GM21723 (cell line): ENCODE data around the gene AMMECR1.
"Not testable (repeated sequence)": the region's sequence is repeated elsewhere in the genome, so short reads cannot be mapped to it uniquely, and the experiment has no call there.

ENCODE experiments used
- ATAC-seq: cut with Tn5 transposase; IDR thresholded peaks from one replicate; pipeline ENCODE4 v1.9.1; 2021; ENCODE audit warnings: mild to moderate bottlenecking, moderate library complexity; ENCODE audit not compliant: unreplicated experiment

Gene AMMECR1

DNA sequence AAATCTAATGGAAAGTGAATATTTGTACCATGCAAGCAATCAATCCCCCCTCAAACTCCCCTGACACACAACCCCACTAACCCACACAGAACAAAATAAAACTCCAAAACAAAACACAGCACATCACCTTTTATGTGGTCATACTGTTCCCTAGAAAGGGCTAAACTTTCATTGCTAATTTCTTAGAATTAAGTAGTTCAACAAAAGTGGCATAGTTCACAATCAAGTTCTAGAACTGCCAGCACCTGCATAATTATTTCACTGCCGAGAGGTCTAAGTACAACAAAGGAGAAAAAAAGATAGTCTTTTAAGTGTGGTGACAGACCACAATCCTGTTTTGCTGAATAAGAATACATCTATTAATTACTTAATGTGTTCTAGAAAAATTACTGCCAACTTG lies 58.8 kb downstream of the AMMECR1 start:
- no peak for ATAC-seq

DNA sequence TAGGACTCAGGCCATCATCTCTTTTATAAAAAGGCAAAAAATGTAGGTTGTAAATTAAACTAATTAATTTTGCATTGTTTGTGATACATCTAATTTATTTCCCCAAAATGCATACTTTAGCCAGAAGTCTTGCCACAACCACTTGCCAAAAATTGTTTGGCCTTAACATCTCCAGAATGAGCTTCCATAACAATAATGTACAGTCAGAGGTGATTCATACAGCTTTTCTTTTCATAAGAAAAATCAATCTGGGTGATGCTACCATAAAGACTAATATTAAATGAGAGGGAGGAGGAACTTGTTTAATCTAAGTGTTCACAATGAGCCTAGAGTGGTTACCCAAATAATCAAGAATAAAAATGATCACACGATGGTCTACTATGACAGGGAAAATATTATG lies 59.3 kb downstream of the AMMECR1 start:
- ATAC-seq, result no peak

DNA sequence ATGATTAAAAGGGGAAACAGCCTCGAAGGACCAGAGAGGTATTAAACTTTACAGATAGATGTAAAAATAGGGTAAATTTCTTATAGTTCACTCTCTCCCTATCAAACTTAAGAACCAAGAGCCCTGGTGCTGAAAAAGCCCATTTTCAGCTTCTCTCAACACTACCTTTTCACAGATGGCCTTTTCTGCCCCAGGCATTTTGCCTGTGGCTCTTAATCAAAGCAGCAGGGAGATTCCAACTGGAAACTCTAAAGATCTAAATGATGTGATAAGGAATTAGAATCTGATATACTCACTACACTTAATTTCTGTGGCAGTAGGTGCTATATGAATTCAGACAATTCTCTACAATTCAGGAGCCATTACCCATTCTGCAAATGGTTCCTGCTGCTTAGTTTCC lies 60.0 kb downstream of the AMMECR1 start:
- no peak for ATAC-seq

DNA sequence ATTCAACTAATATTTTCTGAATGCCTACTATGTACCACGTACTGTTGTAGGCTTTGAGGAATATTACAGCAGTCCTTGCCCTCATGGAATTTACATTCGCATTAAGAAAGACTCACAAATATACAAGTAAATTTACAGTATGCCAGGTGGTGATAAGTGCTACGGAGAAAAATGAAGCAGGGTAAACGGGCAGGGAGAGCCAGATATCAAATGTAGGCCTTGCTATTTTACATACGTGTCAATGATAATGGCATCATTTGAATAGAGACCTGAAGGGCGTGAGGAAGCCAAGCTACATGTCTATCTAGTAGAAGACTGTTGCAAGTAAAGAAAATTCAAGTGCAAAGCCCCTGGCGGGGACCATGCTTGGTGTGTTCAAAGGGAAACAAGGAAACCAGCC lies 65.2 kb downstream of the AMMECR1 start:
- no peak for ATAC-seq

DNA sequence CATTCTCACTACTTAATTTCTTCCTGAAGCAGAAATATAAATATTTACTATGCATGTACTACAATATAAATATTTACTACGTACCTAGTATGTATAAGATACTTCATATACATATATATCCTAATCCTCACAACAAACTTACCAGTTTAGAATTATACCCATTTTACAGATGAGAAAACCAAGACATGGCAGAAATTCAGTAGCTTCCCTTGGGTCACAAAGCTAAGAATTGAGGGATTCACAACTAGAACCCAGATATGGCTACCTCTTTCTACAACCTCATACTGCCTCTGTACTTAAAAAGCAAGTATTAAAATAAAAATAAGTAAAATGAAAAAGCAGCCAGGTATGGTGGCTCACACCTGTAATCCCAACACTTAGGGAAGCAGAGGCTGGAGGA lies 65.9 kb downstream of the AMMECR1 start:
- no peak for ATAC-seq

DNA sequence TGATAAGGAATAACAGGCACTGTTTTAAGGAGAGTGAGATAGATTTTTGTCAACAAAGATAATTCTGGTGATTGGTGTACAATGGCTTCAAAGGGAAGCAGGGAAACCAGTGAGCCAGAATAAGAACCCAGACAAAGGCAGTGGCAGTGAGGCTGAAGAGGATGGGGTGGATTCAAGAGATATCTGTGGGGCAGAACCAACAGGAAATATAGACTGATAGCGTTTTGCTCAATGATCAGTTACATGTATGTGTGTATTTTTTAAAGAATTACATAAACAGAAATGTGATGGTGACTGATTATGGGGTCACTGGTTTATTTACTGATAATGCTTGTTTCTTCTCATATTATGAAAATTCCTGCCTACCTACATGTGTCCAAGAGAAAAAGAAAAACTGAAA lies 66.4 kb downstream of the AMMECR1 start:
- no peak for ATAC-seq

DNA sequence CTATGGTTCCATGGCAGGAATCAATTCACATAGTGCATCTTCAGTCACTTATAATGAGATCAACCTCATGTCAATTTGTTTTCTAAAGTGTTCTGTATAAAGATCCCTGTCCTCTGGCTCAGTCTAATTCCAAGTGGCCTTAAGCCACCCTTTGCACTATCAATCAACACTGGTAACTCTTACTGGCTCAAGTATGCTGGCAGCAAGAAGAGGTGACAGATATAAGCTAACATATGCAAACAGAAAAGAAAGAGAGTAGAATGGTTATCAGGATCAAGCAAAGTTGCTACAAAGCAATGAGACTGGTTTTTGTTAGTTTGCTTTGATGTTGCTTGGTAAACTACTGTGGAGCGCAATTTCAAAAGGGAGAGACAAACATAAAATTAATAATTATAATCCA lies 67.0 kb downstream of the AMMECR1 start:
- ATAC-seq, result no peak

DNA sequence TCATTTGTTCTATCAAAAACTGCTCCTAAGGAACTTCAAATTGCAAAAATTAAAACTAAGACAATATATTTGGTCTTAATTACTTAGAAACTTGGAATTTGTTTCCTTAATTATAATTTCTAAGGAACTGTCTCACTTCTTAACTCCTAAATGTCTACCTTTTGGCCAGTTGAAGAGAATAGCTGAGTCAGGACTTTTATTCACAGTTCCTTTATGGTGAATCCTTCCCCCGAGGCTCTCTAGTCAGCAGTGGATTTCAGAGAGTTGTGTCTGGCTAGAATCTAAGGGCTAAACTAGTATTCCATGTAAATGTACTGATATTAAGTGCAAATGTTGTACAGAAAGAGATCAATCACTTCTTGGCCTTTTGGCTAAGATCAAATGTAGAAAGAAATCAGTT lies 69.3 kb downstream of the AMMECR1 start:
- no peak for ATAC-seq

DNA sequence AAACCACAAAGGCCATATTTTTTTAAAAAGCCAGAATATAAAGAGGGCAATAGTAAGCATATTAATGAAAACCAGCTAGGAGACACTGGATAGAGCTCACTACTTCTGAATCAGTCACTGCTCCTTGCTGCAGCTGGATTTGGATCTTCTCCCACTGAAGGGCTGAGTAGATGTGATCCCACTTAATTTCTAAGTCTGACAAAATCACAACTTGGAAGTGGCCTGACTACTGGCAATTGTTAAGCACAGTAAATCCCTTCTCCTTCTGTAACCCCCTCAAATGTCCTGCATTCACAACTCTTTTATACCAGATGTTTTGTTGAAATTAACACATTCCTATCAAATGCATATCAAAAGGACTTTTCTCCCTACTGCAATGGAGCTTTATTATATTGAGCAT lies 72.9 kb downstream of the AMMECR1 start:
- no peak for ATAC-seq

DNA sequence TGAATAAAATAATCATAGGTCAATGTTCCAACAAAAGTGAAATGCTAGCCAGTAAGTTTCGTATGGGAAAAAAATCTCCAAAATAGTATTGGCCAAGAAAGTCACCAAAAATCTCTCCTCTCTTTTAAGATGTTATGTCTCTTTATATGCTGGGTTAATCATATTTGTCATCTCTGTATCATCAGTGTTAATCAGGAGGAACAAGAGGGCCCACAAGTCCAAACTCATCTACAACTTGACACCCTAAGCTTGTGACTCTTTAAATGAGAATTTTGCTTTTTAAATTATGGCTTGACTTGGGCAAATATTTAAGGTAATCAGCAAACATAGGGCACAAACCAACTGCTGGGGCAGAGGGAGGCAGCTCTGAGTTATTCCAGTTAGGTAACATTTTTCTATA lies 75.5 kb downstream of the AMMECR1 start:
- no peak for ATAC-seq

DNA sequence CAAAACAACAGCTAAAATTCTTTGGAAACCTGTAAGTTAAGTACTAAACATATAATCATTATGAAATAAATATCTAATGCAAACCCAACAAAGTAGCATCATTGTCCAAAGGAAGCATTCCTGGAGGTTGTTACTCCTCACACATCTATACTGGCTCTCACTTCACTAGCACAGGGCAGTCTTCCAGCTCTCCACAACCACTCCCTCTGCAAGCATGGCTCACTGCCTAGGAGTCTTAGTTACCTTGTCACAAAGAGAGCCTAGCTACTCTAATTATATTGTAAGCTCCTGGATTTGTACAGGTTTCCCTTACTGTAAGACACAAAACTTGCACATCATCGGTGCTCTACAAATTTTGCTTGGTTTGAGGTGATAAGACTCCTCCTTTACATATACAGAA lies 76.1 kb downstream of the AMMECR1 start:
- no peak for ATAC-seq

DNA sequence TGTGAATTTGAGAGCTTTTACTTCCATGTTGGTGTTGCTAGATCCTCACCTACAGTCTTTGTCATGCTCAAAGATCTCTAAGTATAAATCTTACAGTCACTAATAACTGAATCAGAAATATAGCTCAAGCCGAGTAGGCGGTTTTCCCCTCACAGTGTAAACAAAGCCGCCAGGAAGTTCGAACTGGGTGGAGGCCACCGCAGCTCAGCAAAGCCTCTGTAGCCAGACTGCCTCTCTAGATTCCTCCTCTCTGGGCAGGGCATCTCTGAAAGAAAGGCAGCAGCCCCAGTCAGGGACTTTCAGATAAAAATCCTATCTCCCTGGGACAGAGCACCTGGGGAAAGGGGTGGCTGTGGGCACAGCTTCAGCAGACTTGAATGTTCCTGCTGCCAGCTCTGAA lies 79.6 kb downstream of the AMMECR1 start:
- ATAC-seq, result not testable (repeated sequence)

DNA sequence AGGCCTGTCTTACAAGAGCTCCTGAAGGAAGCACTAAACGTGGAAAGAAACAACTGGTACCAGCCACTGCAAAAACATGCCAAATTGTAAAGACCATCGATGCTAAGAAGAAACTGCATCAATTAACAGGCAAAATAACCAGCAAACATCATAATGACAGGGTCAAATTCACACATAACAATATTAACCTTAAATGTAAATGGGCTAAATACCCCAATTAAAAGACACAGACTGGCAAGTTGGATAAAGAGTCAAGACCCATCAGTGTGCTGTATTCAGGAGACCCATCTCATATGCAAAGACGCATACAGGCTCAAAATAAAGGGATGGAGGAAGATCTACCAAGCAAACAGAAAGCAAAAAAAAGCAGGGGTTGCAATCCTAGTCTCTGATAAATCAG lies 86.4 kb downstream of the AMMECR1 start:
- ATAC-seq, result not testable (repeated sequence)

DNA sequence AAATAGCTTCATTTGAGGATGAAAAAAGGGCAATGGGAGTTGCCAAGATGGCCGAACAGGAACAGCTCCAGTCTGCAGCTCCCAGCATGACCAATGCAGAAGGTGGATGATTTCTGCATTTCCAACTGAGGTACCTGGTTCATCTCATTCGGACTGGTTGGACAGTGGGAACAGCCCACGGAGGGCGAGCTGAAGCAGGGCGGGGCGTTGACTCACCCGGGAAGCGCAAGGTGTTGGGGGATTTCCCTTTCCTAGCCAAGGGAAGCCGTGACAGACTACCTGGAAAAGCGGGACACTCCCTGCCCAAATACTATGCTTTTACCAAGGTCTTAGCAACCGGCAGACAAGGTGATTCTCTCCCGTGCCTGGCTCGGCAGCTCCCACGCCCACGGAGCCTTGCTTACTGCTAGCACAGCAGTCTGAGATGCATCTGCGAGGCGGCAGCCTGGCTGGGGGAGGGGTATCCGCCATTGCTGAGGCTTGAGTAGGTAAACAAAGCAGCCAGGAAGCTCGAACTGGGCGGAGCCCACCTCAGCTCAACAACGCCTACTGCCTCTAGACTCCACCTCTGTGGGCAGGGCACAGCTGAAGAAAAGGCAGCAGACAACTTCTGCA lies 88.3 kb downstream of the AMMECR1 start:
- ATAC-seq, result not testable (repeated sequence)

DNA sequence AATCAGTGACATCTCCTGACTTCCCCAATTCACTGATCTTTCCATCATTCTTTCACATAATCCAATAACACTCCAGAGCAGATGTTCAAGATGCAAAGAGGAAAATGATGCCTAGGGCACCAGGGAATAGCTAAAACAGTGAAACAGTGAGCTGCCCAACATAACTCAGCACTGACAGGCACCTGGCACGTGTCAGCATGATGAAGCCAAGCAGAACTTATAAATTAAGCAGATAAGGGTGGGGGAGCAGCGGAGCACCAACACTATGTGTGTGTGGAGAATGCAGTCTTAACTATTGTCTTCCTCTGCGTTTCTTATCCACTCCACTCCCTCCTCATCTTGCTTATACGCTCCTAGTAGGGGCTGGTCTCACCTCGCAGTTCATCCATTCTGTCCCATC lies 89.4 kb downstream of the AMMECR1 start:
- no peak for ATAC-seq

DNA sequence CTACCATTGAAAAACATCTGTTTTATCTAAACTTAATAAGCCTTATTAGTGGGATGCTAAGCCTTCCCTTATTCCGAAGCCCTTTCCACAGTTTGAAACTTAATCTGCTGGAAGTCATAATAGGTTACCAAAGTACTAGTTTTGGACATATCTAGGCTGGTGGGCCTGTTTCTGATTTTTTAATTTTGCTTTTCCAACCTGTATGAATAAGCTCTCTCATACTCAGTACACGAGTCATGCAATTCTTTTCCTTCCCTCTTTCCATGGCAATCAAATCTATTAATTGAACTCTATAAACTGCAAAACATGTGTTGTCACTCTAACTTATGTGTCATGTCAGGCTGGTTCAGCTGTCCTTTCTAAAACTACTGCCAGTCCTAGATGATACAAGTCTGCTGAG lies 91.0 kb downstream of the AMMECR1 start:
- ATAC-seq, result no peak

DNA sequence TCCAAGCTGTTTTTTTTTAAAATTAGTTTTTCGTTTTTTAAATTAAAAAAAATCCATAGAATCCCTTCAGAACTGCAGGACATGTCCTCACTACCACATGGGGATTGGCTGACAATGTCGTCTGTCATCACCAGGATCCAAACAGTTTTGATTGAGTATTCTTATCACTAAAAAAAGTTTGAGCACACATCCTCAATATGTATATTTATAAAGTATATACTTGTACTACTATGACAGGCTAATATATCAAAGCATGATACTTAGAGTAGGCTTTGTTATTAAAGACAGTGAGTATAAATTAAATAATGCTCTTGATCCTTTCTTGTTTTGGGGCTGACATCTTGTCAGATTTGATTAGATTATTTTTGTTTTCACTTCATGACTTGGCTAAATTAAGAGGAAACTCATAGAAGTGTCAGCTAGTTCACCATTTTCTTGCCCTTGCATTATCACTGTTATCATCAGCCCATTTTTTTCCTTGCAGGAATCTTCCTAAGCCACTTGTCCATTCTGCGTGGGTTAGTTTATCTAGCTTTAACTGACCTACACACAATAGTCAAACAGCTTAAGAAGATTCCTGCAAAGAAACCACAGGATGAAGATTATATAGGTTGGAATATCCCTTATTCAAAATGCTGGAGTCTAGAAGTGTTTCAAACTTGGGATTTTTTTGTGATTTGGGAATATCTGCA lies 92.8 kb downstream of the AMMECR1 start:
- no peak for ATAC-seq

DNA sequence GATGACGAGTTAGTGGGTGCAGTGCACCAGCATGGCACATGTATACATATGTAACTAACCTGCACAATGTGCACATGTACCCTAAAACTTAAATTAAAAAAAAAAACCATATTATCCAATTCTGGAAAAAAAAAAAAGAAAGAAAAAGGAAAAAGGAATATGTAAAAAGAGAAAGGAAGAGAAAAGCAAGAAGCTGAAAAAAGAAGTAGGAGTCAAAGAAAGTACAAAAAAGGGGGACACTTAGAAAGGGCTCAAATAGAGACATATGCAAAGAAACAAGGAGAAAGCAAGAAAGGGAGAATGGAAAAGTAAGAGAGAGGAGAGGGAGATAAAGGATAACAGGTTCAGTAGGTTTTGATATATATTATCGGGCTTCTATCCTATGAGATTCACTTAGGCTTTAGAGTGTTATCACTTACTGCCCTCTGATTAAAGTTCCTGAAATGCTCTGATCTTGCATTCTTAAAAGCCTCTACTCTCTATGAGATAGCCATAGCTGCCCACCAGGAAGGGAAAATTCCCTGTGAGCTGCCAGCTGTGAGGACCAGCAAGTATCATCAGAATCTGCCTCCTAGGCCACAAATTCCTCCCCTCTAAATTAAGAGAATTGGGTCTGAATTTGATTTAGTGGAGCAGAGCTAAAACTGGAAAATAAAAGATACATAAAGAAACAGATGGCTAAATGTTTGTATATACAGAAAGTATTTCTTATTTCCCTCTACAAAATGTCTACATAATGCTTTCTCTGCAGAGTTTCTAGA lies 95.2 kb downstream of the AMMECR1 start:
- ATAC-seq, result no peak

DNA sequence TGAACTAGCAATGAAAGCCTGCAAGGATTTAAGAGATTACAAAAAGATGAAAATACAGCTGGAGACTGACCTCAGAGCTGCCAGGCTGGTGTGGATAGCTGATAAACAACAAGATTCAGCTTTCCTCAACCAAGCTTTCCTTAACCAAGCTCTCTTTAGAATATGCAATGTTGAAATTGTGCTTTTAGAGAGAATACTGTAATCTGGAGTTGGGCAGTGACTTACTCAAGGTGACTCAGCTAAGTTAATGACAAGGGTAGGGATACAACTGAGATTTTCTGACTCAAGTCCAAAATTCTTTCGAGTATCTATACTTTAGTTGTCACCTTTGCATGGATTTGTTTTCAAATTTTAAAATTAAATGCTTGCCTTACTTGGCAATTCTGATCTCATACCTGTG lies 98.0 kb downstream of the AMMECR1 start:
- no peak for ATAC-seq

DNA sequence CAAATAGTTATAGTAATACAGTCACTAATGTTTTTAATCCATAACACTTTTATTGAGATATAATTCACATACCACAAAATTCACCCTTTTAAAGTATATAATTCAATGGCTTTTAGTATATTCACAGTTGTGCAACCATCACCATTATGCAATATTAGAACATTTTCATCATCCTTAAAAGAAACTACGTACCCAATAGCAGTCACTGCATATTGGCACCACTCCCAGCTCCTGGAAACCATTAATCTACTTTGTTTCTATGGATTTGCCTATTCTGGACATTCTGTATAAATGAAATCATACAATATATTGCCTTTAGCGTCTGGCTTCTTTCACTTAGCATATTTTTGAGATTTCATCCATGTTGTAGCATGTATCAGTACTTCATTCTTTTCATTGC lies 99.3 kb downstream of the AMMECR1 start:
- ATAC-seq, result no peak

DNA sequence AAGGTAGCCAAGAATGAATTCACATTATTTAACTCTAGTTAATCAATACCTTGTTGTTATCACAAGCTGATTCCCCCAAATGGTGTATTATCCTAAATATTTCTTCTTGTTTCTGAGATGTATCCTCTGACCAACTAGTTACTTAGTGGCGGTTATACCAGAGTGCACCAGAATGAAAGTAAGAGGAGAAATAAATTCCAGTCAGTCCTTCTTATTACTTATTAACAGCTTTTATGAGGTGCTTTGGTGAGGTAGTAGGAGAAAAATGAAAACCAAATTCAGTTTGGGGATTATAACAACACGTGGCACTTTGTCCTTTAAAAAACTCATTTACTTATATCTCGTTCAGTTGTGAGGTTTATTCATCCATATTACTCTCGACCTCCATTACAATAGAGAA lies 101.9 kb downstream of the AMMECR1 start:
- ATAC-seq, result no peak

DNA sequence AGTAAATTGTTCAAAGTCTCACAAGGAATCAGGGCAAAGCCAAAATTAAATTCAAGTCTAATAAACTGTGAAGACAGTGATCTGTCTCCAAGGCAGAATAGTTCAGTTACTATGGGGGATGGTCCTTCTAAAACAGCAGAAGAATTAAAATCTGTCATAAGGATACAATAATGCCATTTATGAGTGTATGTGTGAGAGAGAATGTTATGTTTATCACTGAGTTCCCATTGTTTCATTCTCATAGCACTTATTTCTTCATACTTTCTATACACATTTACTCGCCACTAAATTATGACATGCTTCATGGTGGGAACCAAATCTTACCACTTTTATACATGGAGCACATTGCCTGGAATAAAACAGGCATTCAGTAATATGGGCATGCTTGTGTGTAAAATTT lies 102.5 kb downstream of the AMMECR1 start:
- no peak for ATAC-seq
